IgD-negative memory B cell (primary cell): ENCODE data around the gene ZDHHC14. TPM values are rescaled to one million over a fixed set of nuclear protein-coding genes. Genes with fewer than 3 reads are reported as not detected.
"Not testable (repeated sequence)": the region's sequence is repeated elsewhere in the genome, so short reads cannot be mapped to it uniquely, and the experiment has no call there.

Experiments
- H3K27ac Mint-ChIP-seq, 3 donors: one replicate each; pipeline ENCODE4 v1.8.0; 2020 to 2022; ENCODE audit warnings: mild to moderate bottlenecking in 3 of 3, mixed read lengths in 3 of 3, moderate library complexity in 1 of 3
- H3K27me3 Mint-ChIP-seq: one replicate; pipeline ENCODE4 v1.8.0; 2021; ENCODE audit warnings: mixed read lengths
- H3K36me3 Mint-ChIP-seq: one replicate; pipeline ENCODE4 v1.8.0; 2020; ENCODE audit warnings: mild to moderate bottlenecking, mixed read lengths
- H3K4me1 Mint-ChIP-seq, 3 donors: one replicate each; pipeline ENCODE4 v1.8.0; 2020 to 2022; ENCODE audit warnings: mixed read lengths in 3 of 3, mild to moderate bottlenecking in 1 of 3
- H3K4me3 Mint-ChIP-seq, 4 donors: one replicate each; pipeline ENCODE4 v1.8.0; 2020 to 2022; ENCODE audit warnings: mild to moderate bottlenecking in 4 of 4, mixed read lengths in 4 of 4, moderate library complexity in 3 of 4
- H3K9me3 Mint-ChIP-seq, 3 donors: one replicate each; pipeline ENCODE4 v1.8.0; 2020 to 2021; ENCODE audit warnings: mixed read lengths in 3 of 3, mild to moderate bottlenecking in 1 of 3
- polyA plus RNA-seq: library from polyadenylated mRNA; unstranded; fragments of 300-500 nt; fragmentation: Illumina TruSeq; gene quantifications from one replicate; pipeline ENCODE4 v1.2.3, GENCODE V29; 2021

ZDHHC14 gene
- polyA plus RNA-seq, 1 donor from 2014 or later: 13.5 TPM

GRCh38 chr6:157406661-157407060 lies 25.7 kb downstream of the ZDHHC14 start:
- Mint-ChIP-seq H3K36me3 (peaks cover 2% of the 10 kb centered on the region), H3K9me3 (peaks cover 0 to 2% (median 2%) of the 10 kb centered on the region in 3 donors), H3K4me1 (peaks cover 11 to 25% (median 24%) of the 10 kb centered on the region in 3 donors), H3K27me3 (no peaks in the 10 kb centered on the region), H3K27ac (no peak overlapping the region), H3K4me3 (no peak overlapping the region)

GRCh38 chr6:157407646-157408045 lies 26.7 kb downstream of the ZDHHC14 start:
- Mint-ChIP-seq H3K27ac (no peak overlapping the region), H3K4me1 (peaks cover 12 to 28% (median 26%) of the 10 kb centered on the region in 3 donors), H3K36me3 (peaks cover 2% of the 10 kb centered on the region), H3K4me3 (no peak overlapping the region), H3K27me3 (no peaks in the 10 kb centered on the region), H3K9me3 (peaks cover 0 to 2% (median 2%) of the 10 kb centered on the region in 3 donors)

DNA sequence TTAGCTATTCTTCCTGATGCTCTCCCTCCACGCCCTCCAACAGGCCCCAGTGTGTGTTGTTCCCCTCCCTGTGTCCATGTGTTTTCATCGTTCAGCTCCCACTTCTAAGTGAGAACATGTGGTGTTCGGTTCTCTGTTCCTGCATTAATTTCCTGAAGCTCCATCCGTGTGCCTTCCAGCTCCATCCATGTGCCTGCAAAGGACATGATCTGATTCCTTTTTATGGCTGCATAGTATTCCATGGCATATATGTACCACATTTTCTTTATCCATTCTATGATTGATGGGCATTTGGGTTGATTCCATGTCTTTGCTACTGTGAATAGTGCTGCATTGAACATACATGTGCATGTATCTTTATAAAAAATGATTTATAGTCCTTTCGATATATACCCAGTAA lies 27.4 kb downstream of the ZDHHC14 start:
- H3K27me3 Mint-ChIP-seq, H3K36me3 Mint-ChIP-seq, H3K27ac Mint-ChIP-seq, H3K4me3 Mint-ChIP-seq, H3K9me3 Mint-ChIP-seq: not testable (repeated sequence)
- peaks cover 9 to 25% (median 22%) of the 10 kb centered on the region in 3 donors for H3K4me1 Mint-ChIP-seq

GRCh38 chr6:157410045-157410444 lies 29.1 kb downstream of the ZDHHC14 start:
- peaks cover 2% of the 10 kb centered on the region for H3K36me3 Mint-ChIP-seq
- H3K27ac Mint-ChIP-seq: peak overlapping the region in 1 of 3 donors; percentile 46
- H3K4me3 Mint-ChIP-seq: no peak overlapping the region
- H3K4me1 Mint-ChIP-seq: peaks cover 6 to 22% (median 22%) of the 10 kb centered on the region in 3 donors
- no peaks in the 10 kb centered on the region for H3K27me3 Mint-ChIP-seq
- peaks cover 0 to 2% (median 2%) of the 10 kb centered on the region in 3 donors for H3K9me3 Mint-ChIP-seq

DNA sequence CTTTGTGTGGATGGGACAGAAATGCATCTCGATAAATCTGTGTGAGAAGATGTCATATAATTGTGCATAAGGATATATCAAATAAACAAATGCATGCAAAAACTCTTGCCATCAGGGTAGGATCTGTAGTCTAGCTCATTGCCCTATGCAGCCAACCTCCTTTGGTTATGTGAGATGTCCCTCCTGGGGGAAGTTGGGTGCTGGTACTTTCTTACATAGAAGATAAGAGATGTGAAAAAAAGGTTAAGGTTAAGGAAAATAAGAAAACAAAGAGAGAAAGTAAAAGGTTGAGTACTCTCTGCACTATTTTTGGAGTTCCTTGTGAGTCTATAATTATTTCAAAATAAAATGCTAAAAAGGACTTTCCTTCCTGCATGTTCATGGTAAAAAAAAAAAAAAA lies 30.4 kb downstream of the ZDHHC14 start:
- Mint-ChIP-seq H3K27me3 (no peaks in the 10 kb centered on the region), H3K27ac (no peak overlapping the region), H3K4me1 (peaks cover 6 to 23% (median 18%) of the 10 kb centered on the region in 3 donors), H3K9me3 (peaks cover 0 to 2% (median 2%) of the 10 kb centered on the region in 3 donors), H3K36me3 (peaks cover 2% of the 10 kb centered on the region), H3K4me3 (peak overlapping the region in 2 of 4 donors; percentile 10 to 35)

GRCh38 chr6:157412791-157413190 lies 31.8 kb downstream of the ZDHHC14 start:
- Mint-ChIP-seq H3K36me3 (peaks cover 3% of the 10 kb centered on the region), H3K27me3 (no peaks in the 10 kb centered on the region), H3K27ac (no peak overlapping the region), H3K4me3 (no peak overlapping the region), H3K9me3 (peaks cover 0 to 2% (median 2%) of the 10 kb centered on the region in 3 donors), H3K4me1 (peaks cover 6 to 21% (median 19%) of the 10 kb centered on the region in 3 donors)

GRCh38 chr6:157420497-157420896 lies 39.5 kb downstream of the ZDHHC14 start:
- no peaks in the 10 kb centered on the region for H3K9me3 Mint-ChIP-seq
- no peak overlapping the region for H3K4me3 Mint-ChIP-seq
- H3K27me3 Mint-ChIP-seq: no peaks in the 10 kb centered on the region
- peaks cover 6 to 20% (median 17%) of the 10 kb centered on the region in 3 donors for H3K4me1 Mint-ChIP-seq
- no peak overlapping the region for H3K27ac Mint-ChIP-seq
- H3K36me3 Mint-ChIP-seq: peaks cover 3% of the 10 kb centered on the region

DNA sequence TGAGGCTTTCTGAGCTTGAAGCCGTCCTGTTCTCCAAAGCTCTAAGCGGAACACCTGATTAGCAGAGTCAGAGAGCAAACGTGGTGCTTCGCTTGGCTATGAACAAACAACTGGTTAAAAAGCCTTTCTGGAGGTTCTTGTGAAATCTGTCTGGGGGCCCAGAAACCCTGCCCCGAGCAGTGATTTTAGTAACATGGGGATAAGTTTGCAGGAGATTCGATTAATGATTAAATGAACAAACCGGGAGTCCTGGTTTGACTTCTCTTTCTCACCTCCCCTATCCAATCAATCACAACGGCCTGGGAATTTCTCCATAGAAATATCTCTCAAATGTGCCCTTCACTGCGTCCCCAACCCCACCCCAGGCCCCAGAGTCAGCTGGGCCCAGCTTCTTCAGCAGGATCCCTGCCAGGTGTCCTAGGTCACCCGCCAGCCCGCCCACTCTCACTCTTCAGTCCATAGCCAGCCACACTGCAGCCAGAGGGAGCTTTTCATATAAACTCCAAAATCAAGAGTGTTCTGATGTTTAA lies 43.6 kb downstream of the ZDHHC14 start:
- Mint-ChIP-seq H3K27ac (peak overlapping the region in 1 of 3 donors; percentile 59), H3K4me1 (peaks cover 16 to 34% (median 32%) of the 10 kb centered on the region in 3 donors), H3K27me3 (peaks cover 2% of the 10 kb centered on the region), H3K9me3 (no peaks in the 10 kb centered on the region), H3K36me3 (peaks cover 8% of the 10 kb centered on the region), H3K4me3 (peak overlapping the region in 1 of 4 donors; percentile 45)

- no peaks in the 10 kb centered on the region for H3K9me3 Mint-ChIP-seq
- peaks cover 11% of the 10 kb centered on the region for H3K36me3 Mint-ChIP-seq
- H3K27me3 Mint-ChIP-seq: peaks cover 2% of the 10 kb centered on the region
- peaks cover 31 to 50% (median 39%) of the 10 kb centered on the region in 3 donors for H3K4me1 Mint-ChIP-seq
- H3K27ac Mint-ChIP-seq: peak overlapping the region in 2 of 3 donors; percentile 57 to 60
- no peak overlapping the region for H3K4me3 Mint-ChIP-seq
Measured at GRCh38 chr6:157427969-157428368, 47.0 kb downstream of the ZDHHC14 start.

DNA sequence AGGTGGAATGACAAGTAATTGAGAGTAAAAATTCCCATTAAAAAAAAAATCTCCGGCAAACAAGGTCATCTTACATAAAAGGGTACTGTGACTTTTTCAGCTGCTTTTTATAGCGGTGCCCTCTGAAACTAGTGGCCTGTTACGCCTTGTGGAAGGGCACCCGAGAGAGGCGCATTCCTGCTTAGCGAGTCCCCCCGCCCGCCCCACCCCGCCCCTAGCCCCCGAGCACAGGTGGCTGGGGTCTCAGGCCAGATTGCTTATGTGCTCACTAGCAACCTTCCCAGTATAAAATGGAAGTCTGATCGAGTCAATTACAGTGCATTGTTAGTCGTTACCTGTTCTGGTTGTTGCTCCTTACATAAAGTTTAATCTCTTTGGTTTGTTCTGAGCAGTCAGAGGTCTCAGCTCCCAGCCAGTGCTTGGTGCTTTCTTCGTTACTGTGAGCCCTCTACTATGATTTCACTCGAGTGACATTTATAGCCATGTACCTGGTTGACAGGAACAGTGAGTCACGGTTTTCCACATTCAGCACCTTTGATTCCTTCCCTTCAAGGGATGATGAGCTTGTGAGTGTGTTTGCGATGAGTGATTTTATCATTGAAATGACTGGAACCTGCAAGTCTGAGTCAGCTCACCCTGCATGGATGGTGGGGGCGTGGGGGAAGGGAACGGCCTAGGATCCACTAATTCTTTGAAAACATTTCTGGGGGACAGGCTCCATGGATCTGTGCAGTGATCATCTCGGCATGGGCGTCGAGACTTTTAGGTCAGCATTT lies 47.6 kb downstream of the ZDHHC14 start:
- Mint-ChIP-seq H3K27ac (peak overlapping the region in 1 of 3 donors; percentile 57), H3K4me1 (peaks cover 31 to 50% (median 40%) of the 10 kb centered on the region in 3 donors), H3K4me3 (no peak overlapping the region), H3K27me3 (peaks cover 2% of the 10 kb centered on the region), H3K36me3 (peaks cover 12% of the 10 kb centered on the region), H3K9me3 (no peaks in the 10 kb centered on the region)

DNA sequence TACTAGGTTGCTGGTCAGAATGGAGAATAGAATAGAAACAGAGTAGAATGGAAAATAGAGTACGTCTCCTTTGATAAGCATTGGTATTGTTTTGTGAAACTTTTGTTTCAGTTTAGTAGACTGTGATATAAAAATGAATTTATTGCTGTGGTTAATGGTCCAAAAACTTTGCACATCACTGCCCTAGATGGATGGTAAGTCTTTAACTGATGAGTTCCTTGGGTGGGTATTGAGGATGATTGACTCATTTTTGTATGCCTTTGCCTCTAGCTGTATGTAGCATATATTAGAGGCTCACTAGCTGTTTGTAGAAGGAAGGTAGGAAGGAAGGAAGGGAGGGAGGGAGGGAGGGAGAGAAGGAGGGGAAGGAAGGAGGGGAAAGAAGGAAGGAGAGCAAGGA lies 48.3 kb downstream of the ZDHHC14 start:
- H3K4me1 Mint-ChIP-seq: peaks cover 31 to 47% (median 36%) of the 10 kb centered on the region in 3 donors
- no peaks in the 10 kb centered on the region for H3K9me3 Mint-ChIP-seq
- H3K36me3 Mint-ChIP-seq: peaks cover 12% of the 10 kb centered on the region
- H3K27me3 Mint-ChIP-seq: peaks cover 2% of the 10 kb centered on the region
- H3K27ac Mint-ChIP-seq: no peak overlapping the region
- no peak overlapping the region for H3K4me3 Mint-ChIP-seq

GRCh38 chr6:157430834-157431233 lies 49.8 kb downstream of the ZDHHC14 start:
- no peaks in the 10 kb centered on the region for H3K9me3 Mint-ChIP-seq
- peaks cover 25 to 36% (median 27%) of the 10 kb centered on the region in 3 donors for H3K4me1 Mint-ChIP-seq
- peak overlapping the region in 1 of 4 donors; percentile 70 for H3K4me3 Mint-ChIP-seq
- peaks cover 12% of the 10 kb centered on the region for H3K36me3 Mint-ChIP-seq
- peak overlapping the region in 1 of 3 donors; percentile 83 for H3K27ac Mint-ChIP-seq
- H3K27me3 Mint-ChIP-seq: peaks cover 2% of the 10 kb centered on the region

- Mint-ChIP-seq H3K36me3 (peaks cover 8% of the 10 kb centered on the region), H3K27ac (peak overlapping the region in 1 of 3 donors; percentile 87), H3K4me1 (peaks cover 15 to 31% (median 16%) of the 10 kb centered on the region in 3 donors), H3K9me3 (no peaks in the 10 kb centered on the region), H3K4me3 (no peak overlapping the region), H3K27me3 (no peaks in the 10 kb centered on the region)
Measured at GRCh38 chr6:157432231-157432891, 51.4 kb downstream of the ZDHHC14 start.

- peaks cover 8% of the 10 kb centered on the region for H3K36me3 Mint-ChIP-seq
- no peak overlapping the region for H3K4me3 Mint-ChIP-seq
- H3K9me3 Mint-ChIP-seq: no peaks in the 10 kb centered on the region
- peaks cover 13 to 29% (median 16%) of the 10 kb centered on the region in 3 donors for H3K4me1 Mint-ChIP-seq
- no peak overlapping the region for H3K27ac Mint-ChIP-seq
- H3K27me3 Mint-ChIP-seq: no peaks in the 10 kb centered on the region
Measured at GRCh38 chr6:157432892-157433265, 51.9 kb downstream of the ZDHHC14 start.

DNA sequence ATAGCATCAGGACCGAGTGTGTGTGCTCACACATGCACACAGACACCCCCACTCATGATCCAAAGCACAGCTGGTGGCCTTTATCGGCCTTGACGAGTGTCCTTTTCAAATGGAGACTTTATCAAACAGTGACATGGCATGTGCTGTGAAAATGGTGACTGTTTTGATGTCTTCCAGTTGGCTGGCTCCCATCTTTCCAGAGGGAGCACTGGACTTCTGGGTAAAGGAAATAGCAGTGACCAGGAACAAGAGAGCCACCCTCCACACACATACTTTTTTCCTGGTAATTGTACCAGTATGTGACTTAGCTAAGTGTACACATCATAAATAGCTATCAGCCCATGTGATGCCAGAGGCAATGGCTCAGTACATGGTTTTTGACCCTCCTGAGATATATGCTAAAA lies 52.7 kb downstream of the ZDHHC14 start:
- no peaks in the 10 kb centered on the region for H3K27me3 Mint-ChIP-seq
- no peak overlapping the region for H3K27ac Mint-ChIP-seq
- H3K4me3 Mint-ChIP-seq: peak overlapping the region in 1 of 4 donors; percentile 1
- peaks cover 0 to 2% (median 0%) of the 10 kb centered on the region in 3 donors for H3K9me3 Mint-ChIP-seq
- peaks cover 7% of the 10 kb centered on the region for H3K36me3 Mint-ChIP-seq
- H3K4me1 Mint-ChIP-seq: peaks cover 10 to 30% (median 20%) of the 10 kb centered on the region in 3 donors
